Adipocyte (in vitro differentiated cells): ENCODE results near the gene DYRK1A.
A peak's percentile ranks its signal among the peaks of the same experiment; 100 is the strongest.

Source experiments
- DNase-seq: peaks from one replicate; pipeline ENCODE4 v3.0.0-alpha.2; 2015; ENCODE audit warnings: low read depth
- H3K27me3 ChIP-seq: replicated peaks from 2 replicates; pipeline ENCODE4 v1.7.0; 2013; ENCODE audit warnings: mild to moderate bottlenecking, low read length, moderate library complexity; ENCODE audit not compliant: control insufficient read depth, insufficient read depth
- H3K36me3 ChIP-seq: 2 replicates; pipeline ENCODE4 v1.7.0; 2013; ENCODE audit warnings: low read length, mild to moderate bottlenecking, moderate library complexity; ENCODE audit not compliant: control insufficient read depth, insufficient read depth, severe bottlenecking
- H3K4me1 ChIP-seq: 2 replicates; pipeline ENCODE4 v1.7.0; 2013; ENCODE audit warnings: mild to moderate bottlenecking, low read length, moderate library complexity; ENCODE audit not compliant: control insufficient read depth, insufficient read depth
- H3K4me3 ChIP-seq: 2 replicates; pipeline ENCODE4 v1.7.0; 2013; ENCODE audit warnings: mild to moderate bottlenecking, low read length, moderate library complexity
- H3K9ac ChIP-seq: 2 replicates; pipeline ENCODE4 v1.7.0; 2013; ENCODE audit warnings: mild to moderate bottlenecking, low read length, moderate library complexity
- H3K9me3 ChIP-seq: 2 replicates; pipeline ENCODE4 v1.7.0; 2013; ENCODE audit warnings: mild to moderate bottlenecking, low read length, moderate library complexity; ENCODE audit not compliant: control insufficient read depth

DYRK1A gene

DNA sequence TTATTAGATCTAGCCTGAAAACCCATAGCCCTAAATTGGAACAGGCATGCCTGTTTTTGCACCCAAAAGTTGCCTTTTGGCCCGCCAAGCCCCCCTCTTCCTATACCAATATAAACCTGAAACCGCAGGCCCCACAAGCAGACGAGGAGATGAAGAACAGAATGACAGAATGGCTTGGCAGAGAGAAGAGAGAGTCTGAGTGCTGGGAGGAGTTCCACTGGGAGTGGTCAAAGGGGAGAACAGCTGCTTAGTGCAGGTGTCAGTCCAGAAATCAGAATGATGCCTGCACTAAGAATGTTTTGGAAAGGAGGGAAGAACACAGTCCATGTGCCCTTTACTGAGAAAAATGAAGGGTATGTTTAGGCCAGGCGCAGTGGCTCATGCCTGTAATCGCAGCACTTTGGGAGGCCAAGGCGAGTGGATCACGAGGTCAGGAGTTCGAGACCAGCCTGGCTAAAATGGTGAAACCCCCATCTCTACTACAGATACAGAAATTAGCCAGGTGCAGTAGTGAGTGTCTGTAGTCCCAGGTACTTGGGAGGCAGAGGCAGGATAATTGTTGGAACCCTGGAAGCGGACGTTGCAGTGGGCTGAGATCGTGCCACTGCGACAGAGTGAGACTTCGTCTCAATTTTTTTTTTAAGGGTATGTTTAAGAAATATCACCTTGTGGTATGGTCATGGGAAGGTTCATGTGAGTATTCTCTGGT, 9.4 kb downstream of the DYRK1A start:
- no peak overlapping the region for H3K4me3 ChIP-seq
- no peak for DNase-seq
- H3K27me3 ChIP-seq = no peaks in the 10 kb centered on the region
- peaks cover 11% of the 10 kb centered on the region for H3K4me1 ChIP-seq
- H3K9ac ChIP-seq = no peak overlapping the region
- no peaks in the 10 kb centered on the region for H3K36me3 ChIP-seq
- H3K9me3 ChIP-seq = no peaks in the 10 kb centered on the region

DNA sequence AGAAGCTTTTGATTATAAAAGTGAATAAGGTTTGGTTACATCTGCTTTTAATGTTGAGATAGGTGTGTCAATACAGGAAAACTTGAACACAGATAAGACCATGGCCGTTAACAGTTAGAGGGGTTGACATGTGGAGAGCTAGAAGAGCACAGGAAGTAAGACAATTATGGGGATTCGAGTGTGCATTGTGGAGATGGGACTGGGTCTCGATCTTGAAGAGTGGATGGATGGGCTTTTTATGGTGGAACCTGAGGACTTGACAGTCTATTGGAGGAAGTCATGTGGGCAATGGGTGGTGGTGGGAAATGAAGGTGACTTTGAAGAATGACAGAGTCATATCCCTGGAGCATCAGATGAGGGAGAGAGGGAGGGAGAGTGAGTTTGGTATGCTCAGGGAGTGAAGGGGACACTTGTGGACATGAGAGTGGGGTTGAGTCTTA, 12.1 kb downstream of the DYRK1A start:
- H3K9me3 ChIP-seq = no peaks in the 10 kb centered on the region
- H3K4me1 ChIP-seq = peaks cover 16% of the 10 kb centered on the region
- no peak overlapping the region for H3K4me3 ChIP-seq
- no peak for DNase-seq
- H3K36me3 ChIP-seq = no peaks in the 10 kb centered on the region
- H3K27me3 ChIP-seq = no peaks in the 10 kb centered on the region
- H3K9ac ChIP-seq = no peak overlapping the region

GRCh38 chr21:37380349-37381323, 14.1 kb downstream of the DYRK1A start:
- DNase-seq = no peak
- no peak overlapping the region for H3K4me3 ChIP-seq
- H3K9ac ChIP-seq = no peak overlapping the region
- no peaks in the 10 kb centered on the region for H3K36me3 ChIP-seq
- H3K27me3 ChIP-seq = no peaks in the 10 kb centered on the region
- no peaks in the 10 kb centered on the region for H3K9me3 ChIP-seq
- peaks cover 13% of the 10 kb centered on the region for H3K4me1 ChIP-seq

GRCh38 chr21:37381883-37382585, 15.5 kb downstream of the DYRK1A start:
- Histone ChIP-seq H3K4me3 (no peak overlapping the region), H3K9ac (no peak overlapping the region), H3K36me3 (no peaks in the 10 kb centered on the region), H3K9me3 (no peaks in the 10 kb centered on the region), H3K4me1 (peaks cover 22% of the 10 kb centered on the region), H3K27me3 (no peaks in the 10 kb centered on the region)
- no peak for DNase-seq

DNA sequence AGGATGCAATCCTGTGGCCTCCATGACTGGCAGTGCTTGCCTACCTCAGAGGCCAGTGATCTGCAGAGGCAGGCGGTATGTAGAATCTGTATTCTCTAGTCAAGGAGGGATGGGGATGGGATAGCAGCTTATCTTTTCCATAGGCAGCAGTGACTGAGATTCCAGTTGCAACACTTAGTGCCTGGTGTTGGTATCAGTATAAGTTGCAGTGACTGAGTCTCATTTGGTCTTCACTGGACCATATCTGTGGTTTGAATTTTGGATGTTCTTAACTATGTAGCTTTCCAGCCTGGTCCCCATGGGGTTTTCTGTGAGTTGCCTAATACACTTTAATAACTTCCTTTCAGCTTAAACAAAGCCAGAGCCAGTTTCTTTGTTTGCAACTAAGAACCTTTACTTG, 16.5 kb downstream of the DYRK1A start:
- Histone ChIP-seq H3K9me3 (no peaks in the 10 kb centered on the region), H3K4me1 (peaks cover 22% of the 10 kb centered on the region), H3K4me3 (no peak overlapping the region), H3K27me3 (no peaks in the 10 kb centered on the region), H3K9ac (no peak overlapping the region), H3K36me3 (no peaks in the 10 kb centered on the region)
- DNase-seq = peak; percentile 44

GRCh38 chr21:37383784-37384311, 17.3 kb downstream of the DYRK1A start:
- Histone ChIP-seq H3K36me3 (no peaks in the 10 kb centered on the region), H3K9ac (no peak overlapping the region), H3K4me3 (no peak overlapping the region), H3K4me1 (peaks cover 22% of the 10 kb centered on the region), H3K9me3 (no peaks in the 10 kb centered on the region), H3K27me3 (no peaks in the 10 kb centered on the region)
- DNase-seq = no peak

DNA sequence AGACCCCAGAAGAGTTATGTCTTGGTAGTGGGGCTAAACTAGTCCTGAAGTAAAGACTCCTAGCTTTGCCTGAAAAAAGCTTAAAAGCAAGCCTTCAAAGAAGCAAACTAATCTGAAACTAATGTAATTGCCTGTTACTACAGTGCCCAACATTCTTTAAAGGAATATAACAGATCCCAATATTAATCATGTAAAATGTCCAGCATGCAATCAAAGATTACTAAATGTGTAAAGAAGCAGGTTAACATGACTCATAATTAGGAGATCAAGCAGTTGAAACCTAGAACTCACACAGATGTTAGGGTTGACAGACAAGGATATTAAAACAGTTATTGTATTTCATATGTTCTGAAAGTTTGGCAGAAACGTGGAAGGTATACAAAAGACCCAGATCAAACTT, 17.8 kb downstream of the DYRK1A start:
- peaks cover 22% of the 10 kb centered on the region for H3K4me1 ChIP-seq

GRCh38 chr21:37385179-37385765, 18.7 kb downstream of the DYRK1A start:
- Histone ChIP-seq H3K27me3 (no peaks in the 10 kb centered on the region), H3K9ac (no peak overlapping the region), H3K36me3 (no peaks in the 10 kb centered on the region), H3K4me1 (peaks cover 31% of the 10 kb centered on the region), H3K4me3 (no peak overlapping the region), H3K9me3 (no peaks in the 10 kb centered on the region)
- DNase-seq = no peak

More for the DNA sequence above, 17.8 kb downstream of the DYRK1A start:
- Histone ChIP-seq H3K9ac (no peak overlapping the region), H3K36me3 (no peaks in the 10 kb centered on the region), H3K27me3 (no peaks in the 10 kb centered on the region), H3K9me3 (no peaks in the 10 kb centered on the region), H3K4me3 (no peak overlapping the region)
- DNase-seq = no peak

DNA sequence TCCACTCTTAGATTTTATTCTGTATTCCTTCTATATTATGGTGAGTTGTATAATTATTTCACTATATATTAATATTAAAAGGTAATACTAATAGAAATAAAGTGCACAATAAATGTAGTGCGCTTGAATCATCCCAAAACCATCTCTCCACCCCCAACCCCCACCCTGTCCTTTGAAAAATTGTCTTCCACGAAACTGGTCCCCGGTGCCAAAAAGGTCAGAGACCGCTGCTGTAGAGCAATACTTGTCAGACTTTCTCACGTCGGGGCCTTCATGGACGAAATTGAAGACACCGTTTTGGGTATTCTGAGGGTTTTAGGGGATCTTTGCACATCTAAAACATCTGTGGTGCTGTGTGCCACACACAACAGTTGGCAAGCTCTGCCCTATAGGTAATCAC, 19.6 kb downstream of the DYRK1A start:
- Histone ChIP-seq H3K4me3 (no peak overlapping the region), H3K27me3 (no peaks in the 10 kb centered on the region), H3K9ac (no peak overlapping the region), H3K36me3 (no peaks in the 10 kb centered on the region), H3K9me3 (no peaks in the 10 kb centered on the region), H3K4me1 (peaks cover 31% of the 10 kb centered on the region)
- DNase-seq = no peak

GRCh38 chr21:37389456-37389855, 22.9 kb downstream of the DYRK1A start:
- Histone ChIP-seq H3K27me3 (no peaks in the 10 kb centered on the region), H3K36me3 (peaks cover 6% of the 10 kb centered on the region), H3K4me3 (no peak overlapping the region), H3K9me3 (no peaks in the 10 kb centered on the region), H3K4me1 (peaks cover 18% of the 10 kb centered on the region), H3K9ac (no peak overlapping the region)
- DNase-seq = peak; percentile 30
